HG02938 (cell line): ENCODE results near the gene FRRS1.
A peak's percentile ranks its signal among the peaks of the same experiment; 100 is the strongest.
"Not testable (repeated sequence)": the region's sequence is repeated elsewhere in the genome, so short reads cannot be mapped to it uniquely, and the experiment has no call there.

Source experiments
- ATAC-seq: cut with Tn5 transposase; IDR thresholded peaks from one replicate; pipeline ENCODE4 v1.9.1; 2021; ENCODE audit warnings: mild to moderate bottlenecking, moderate library complexity; ENCODE audit not compliant: unreplicated experiment

The FRRS1 gene, protein sequence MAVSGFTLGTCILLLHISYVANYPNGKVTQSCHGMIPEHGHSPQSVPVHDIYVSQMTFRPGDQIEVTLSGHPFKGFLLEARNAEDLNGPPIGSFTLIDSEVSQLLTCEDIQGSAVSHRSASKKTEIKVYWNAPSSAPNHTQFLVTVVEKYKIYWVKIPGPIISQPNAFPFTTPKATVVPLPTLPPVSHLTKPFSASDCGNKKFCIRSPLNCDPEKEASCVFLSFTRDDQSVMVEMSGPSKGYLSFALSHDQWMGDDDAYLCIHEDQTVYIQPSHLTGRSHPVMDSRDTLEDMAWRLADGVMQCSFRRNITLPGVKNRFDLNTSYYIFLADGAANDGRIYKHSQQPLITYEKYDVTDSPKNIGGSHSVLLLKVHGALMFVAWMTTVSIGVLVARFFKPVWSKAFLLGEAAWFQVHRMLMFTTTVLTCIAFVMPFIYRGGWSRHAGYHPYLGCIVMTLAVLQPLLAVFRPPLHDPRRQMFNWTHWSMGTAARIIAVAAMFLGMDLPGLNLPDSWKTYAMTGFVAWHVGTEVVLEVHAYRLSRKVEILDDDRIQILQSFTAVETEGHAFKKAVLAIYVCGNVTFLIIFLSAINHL

DNA sequence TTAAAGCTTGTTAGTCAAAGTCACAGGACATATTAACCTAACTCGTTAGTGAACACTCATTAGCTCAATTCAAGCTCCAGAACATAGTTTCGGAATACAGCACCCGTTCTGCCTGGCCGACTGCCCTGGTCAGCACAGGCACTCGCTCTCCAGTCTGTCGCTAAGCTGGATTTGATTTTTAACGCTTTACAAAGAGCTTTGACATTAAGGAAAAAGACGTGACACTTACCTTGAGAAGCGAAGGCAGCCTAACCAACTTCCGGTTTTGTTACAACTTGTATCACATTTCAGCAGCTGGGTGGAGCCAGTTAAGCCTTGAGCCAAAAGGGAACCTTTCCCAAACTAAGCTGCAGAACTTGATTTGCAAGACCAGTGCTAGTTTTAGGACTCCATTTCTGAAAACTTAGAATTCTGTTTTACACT, at the start of gene FRRS1:
Gene FRRS1, minus strand, starts transcription at position 258 of the 423 bp plus-strand sequence. CDS start 17,867 bp downstream, outside the sequence.
- peak; percentile 89 for ATAC-seq

DNA sequence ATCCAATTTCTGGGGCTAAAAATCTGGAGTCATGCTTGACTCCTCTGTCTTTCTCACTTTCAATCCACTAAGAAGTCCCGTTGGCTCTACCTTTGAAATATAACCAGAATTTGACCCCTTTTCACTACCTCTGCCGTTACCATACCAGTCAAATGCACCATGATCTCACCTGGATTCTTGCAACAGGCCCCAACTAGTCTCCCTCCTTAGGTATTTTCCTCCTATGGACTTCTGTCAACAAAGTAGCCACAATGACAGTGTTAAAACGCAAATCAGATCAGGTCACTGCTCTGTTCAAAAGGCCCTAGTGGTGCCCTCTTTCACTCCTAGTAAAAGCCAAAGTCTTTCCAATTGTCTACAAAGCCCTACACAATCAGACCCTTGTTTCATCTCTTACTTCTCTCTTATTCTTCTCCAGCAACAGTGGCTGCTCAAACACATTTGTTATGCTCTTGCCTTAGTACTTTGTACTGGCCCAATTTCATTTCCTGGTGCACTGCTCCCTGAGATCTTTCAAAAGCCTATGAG, 48.0 kb upstream of the FRRS1 start:
- ATAC-seq: no peak

DNA sequence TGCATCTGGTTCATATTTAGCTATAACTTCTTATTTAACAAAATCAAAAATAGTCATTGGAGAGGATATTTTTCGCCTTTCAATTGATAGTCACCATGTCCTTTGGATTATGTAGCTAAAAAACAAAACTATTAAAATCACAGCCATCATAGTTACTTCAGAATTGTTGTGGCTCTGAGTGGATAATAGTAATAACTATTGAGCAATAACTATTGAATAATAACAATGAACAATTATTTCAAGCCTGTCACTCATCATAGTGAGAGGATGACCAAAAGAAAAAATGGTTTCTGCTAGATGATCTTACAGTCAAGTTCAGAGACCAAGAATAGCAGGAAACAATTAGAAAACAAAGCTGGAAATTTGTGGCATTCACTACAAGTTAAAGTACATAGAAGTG, 45.3 kb upstream of the FRRS1 start:
- ATAC-seq: no peak

DNA sequence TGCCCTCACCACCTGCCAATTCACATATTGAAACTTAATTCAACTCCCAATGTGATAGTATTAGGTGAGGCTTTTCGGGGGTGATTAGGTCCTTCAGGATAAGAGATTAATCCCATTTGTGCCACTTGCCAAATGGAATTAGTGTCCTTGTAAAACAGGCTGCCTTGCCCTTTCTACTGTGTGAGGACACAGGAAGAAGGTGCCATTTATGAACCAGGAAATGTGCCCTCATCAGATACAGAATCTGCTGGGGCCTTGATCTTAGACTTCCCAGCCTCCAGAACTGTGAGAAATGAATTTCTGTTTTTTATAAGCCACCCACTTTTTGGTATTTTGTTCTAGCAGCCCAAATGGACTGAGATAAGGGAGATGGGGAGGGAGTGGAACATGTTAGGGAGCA, 44.6 kb upstream of the FRRS1 start:
- no peak for ATAC-seq

DNA sequence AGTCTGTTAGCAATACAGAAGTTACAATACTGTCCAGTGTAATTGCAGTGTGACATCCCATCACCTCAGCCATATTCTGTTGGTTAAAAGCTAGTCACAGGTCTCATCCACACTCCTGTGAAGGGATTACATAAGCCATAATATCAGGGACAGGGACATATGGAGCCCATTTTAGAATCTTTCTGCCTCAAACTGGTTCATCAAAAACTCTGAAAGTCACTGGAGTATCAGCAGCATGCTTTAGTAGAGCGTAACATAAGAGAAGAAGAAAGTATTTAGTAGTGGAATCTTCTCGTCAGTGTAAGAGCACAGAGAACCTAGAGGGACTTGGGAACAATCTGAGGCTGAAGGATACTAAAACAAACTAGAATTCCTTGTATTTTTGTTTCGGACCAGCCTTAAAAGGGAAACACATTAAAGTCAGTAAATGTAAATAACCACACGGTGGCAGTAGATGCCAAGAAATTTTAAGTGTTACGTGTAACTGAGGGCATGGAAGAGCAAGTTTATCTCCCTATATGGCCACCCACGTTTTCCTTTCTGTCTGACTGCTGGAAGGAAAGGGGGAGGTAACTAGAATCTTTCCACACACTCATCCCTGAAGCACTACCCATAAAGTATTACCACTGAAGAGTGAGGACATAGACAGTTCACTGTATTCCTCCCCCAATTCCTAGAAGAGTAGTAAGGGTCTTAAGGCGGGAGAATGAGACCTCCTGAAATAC, 42.1 kb upstream of the FRRS1 start:
- ATAC-seq: peak; percentile 84

DNA sequence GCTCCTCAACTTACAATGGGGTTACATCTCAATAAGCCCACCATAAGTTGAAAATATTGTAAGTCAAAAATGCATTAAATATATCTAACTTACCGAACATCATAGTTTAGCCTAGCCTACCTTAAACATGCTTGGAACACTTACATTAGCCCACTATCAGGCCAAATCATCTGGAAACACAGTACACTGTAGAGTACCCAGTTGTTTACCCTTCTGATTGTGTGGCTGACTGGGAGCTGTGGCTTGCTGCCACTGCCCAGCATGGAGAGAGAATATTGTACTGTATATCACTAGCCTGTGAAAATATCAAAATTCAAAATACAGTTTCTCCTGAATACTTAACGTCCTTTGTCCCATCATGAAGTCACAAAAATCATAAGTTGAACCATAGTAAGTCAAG, 40.4 kb upstream of the FRRS1 start:
- ATAC-seq: no peak

DNA sequence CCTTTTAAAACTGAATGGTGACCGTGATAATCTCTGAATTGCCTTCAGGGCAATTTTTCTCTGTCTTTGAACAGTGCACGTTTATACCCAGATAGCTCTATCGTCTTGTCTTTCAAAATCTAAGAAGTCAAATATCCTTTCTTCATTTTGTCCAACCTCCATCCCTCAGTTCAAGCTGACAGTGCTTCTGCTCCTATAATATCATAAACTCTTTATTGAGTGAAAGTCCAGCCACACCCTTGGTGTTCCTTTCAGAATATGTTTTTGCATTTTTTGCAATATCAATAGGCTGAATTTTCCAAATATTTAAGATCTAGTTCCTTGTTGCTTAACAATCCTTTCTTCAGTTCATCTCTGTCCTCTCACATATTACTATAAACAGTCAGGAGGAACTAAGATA, 35.1 kb upstream of the FRRS1 start:
- no peak for ATAC-seq

DNA sequence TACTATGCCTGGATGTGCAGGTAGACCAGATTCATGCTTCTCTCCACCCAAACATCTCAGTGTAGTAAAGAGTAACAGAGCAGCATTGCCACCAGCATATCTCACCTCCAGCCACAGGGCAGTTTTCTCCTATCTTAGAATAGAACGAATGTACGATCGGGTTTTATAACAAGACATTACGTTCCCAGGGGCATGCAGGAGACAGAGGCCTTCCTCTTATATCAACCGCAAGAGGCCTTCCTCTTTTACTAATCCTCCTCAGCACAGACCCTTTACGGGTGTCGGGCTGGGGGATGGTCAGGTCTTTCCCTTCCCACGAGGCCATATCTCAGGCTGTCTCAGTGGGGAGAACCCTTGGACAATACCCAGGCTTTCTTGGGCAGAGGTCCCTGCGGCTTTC, 27.4 kb upstream of the FRRS1 start:
- not testable (repeated sequence) for ATAC-seq

DNA sequence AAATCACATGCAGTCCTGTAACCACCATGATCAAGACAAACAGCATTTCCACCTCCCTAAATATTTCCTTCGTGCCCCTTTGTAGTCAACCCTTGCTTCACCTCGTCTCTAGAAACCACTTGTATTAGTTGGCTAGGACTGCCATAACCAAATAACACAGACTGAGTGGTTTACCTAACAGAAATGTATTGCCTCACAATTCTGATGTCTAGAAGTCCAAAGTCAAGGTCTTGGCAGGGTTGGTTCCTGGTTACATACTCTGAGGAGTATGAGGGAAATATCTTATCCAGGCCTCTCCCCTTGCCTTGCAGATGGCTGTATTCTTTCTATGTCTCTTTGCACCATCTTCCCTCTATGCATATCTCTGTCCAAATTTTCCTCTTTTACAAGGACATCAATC, 23.3 kb upstream of the FRRS1 start:
- no peak for ATAC-seq

DNA sequence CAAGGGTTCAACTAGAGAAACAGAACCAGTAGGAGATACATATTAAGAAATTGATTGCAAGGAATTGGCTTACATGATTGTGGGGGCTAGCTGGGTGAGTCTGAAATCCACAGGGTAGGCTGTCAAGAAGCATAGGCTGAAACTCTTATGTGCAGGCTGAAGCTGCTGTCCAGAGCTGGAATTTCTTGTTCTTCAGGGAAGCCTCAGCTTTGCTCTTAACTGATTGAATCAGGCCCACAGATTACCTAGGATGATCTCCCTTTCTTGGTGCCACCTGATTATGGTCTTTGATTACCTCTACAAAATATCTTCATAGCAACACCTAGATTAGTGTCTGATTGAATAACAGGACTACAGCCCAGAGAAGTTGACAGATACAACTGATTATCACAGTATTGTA, 22.5 kb upstream of the FRRS1 start:
- ATAC-seq: no peak

DNA sequence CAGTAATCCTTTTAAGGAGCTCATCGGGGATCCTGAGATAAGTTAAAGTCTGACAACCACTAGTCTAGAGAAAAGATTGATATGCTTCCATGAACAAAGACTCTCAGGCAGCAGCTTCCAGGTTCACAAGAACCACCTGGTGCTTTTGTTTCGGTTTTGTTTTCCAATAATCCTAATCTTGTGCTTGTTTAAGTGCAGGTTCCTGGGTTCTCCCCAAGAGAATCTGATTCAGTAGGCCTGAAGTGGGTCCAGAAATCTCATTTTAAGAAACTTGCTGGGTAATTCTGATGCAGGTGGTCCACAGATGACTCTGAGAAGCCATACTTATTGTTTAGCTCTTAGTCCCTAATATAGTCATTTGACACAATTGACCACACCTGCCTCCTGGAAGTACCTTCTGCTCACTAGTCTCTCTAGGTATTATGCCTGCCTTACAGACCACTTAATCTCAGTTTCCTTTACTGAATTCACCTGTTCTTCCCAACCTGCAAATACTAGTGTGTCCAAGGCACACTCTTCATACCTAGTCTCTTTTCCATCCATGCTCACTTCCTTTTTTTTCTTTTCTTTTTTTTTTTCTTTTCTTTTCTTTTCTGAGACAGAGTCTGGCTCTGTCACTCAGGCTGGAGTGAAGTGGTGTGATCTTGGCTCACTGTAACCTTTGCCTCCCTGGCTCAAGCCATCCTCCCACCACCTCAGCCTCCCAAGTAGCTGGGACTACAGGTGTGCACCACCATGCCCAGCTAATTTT, 20.5 kb upstream of the FRRS1 start:
- peak; percentile 83 for ATAC-seq

DNA sequence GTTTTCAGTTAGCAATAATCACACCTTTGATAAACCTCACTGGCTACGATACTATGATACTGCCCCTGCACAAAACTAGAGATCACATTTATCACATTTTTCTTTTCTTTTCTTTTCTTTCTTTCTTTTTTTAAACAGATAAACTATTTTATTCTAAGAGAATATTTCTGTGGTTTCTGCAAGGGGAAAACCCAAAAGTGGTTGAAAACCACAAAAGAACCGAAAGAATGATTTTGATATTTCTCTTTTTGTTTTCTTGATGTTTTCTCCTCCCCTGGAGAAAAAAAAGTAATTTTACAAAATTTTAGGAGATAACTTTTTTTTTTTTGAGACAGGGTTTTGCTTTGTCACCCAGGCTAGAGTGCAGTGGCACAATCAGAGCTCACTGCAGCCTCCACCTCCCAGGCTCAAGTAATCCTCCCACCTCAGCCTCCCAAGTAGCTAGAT, 18.4 kb upstream of the FRRS1 start:
- ATAC-seq: no peak

DNA sequence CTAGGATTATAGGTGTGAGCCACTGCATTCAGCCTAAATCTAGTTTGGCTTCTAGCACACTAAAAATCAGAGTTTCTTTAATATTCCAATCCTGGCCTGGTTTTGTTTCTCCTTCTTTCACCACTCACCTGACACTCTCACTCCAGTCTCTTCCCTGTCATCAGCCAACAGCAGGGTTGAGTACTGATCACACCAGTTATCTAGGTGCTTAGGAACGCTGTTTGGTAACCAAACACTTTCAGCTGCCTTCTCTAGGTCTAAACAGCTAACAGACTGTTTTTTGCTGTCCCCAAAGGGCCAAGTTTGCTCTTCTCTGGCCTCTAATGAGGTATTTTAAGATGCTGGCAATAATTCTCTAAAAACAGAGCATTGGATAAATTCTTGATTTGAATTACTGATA, 17.7 kb upstream of the FRRS1 start:
- ATAC-seq: no peak

DNA sequence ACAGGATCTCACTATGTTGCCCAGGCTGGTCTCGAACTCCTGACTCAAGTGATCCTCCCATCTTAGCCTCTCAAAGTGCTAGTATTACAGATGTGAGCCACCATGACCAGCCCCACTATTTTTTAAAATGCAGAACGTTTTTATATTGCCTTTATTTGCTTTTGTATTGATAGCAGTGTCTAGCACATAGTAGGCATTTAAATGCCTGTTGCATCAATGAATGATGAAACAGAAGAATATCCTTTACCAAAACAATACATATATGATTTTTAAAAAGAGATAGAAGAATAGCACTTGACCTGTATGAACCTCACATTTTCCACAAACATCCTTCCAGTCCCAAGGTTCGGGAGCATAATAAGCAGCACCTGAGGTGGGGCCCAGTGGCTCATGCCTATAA, 16.5 kb upstream of the FRRS1 start:
- no peak for ATAC-seq

DNA sequence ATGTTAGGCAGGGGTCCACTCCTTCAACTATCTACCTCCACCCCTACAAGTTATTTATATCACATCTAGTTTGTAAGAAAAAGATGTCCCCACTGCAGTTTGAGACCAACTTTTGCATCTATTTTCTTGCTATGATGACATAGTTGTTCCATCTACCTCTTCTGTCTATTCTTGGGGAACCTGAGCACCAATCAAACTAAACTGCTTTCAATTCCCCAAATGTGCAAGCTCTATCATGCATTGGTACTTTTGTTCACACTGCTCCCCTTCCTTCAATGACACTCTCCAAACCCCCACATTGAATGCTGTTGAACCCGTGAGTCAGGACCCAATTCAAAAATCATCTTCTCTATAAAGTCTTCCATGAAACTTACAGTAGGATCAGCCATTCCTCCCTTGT, 16.0 kb upstream of the FRRS1 start:
- no peak for ATAC-seq

DNA sequence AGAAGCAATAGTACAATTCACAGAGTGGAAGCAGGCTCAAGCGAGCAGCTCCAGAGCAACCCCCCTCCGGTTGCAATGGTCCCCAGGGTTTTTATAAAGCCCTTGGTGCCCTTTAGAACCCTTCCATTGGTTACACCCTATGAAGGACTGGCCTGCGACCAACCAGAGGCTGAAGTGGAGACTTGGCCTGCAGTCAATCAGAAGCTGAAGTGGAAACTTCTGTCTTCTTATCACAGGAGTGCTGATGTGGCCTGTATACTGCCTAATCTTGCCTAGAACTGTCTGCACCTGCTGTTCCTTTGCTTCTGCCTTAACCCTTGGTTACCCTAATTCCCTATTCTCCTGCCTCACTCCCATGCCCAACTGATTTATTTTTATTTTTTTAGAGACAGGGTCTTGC, 15.4 kb upstream of the FRRS1 start:
- no peak for ATAC-seq

DNA sequence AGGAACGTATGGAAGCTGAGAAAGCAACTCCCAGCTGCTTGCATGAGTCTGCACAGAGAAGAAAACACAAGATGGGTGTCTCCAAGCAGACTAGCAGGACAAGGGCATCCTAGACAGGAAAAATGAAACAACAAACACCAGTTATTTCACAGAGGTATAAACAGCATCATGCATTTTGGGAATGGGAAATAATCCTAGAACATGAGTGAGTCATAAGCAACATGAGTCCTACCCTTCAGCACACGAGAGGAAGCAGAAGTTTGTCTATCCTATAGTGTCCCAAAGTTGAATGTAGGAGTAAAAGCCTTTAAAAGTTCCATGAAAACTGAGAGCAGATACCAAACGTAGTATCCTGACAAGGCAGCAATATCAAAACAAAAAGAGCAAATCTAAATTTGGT, 11.3 kb upstream of the FRRS1 start:
- ATAC-seq: no peak

DNA sequence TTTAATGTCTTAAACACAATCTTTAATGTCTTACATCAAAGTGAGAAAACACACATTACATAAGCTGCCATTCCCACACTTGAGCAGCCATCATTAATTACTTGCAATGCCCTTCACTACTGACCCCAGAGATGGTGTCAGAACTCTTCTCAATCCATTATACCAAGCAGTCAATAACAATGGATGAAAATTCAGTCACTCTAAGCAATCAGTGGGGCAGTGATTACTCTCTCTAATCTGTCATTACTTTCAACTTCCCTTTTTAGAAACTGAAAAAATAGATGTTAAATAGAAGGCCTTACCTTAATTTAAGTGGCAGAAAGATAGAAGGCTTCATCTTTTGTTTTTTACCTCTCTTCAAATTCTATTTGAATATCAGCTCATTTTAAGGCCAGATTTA, 9.7 kb upstream of the FRRS1 start:
- ATAC-seq: peak; percentile 61

DNA sequence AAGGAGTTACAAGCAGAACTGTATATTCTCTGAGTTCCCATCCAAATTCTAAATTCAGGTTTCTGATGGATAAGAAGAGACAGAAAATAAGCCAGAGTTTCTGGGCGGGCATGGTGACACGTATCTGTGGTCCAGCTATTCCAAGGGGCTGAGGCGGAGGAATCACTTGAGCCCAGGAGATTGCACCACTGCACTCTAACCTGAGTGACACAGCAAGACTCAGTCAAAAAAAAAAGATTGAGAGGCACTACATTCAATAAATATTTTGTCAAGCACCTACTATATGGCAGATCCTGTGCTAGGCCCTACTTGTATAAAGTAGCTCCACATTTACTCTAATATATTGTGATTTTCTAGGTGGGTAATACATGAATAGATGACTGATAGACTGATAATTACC, 6.4 kb upstream of the FRRS1 start:
- ATAC-seq: no peak

DNA sequence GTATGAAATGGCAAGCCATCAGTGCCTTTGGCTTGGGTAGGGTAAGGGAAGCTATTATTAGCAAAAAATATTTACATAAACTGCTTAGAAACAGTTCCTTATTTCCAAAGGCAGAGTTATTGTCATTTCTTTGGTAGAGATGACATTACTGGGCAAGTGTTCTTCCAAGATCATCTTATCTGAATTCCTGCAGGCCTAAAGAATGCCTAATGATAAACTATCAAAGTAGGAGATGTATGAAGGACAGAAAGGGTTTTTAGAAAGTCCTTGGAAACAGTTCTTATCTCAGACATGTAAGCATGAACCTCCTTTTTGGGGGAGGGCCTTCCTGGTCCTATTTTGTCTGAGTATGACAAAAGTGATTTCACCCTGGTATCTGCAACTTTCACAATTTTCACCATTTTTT, 5.1 kb upstream of the FRRS1 start:
- ATAC-seq: no peak
